Fibroblast of lung (primary cell): ENCODE results near the gene FAM174C. TPM values are rescaled to one million over a fixed set of nuclear protein-coding genes. Genes with fewer than 3 reads are reported as not detected.

Experiments
- DNase-seq, 2 donors: peaks; one replicate each; pipeline versions ENCODE4 v3.0.0 to v3.0.0-alpha.2; 2010; ENCODE audit warnings: low read depth in 2 of 2
- H2AFZ ChIP-seq: 2 replicates; pipeline ENCODE4 v1.5.1; 2012; ENCODE audit warnings: low read length, control low read depth, inconsistent platforms
- H3K27ac ChIP-seq: 2 replicates; pipeline ENCODE4 v1.5.1; 2011; ENCODE audit warnings: low read length, control low read depth; ENCODE audit not compliant: insufficient read depth
- H3K27me3 ChIP-seq: 2 replicates; pipeline ENCODE4 v1.5.1; 2011; ENCODE audit warnings: mild to moderate bottlenecking, low read length; ENCODE audit not compliant: control insufficient read depth, insufficient read depth
- H3K36me3 ChIP-seq: 2 replicates; pipeline ENCODE4 v1.5.1; 2011; ENCODE audit warnings: low read length; ENCODE audit not compliant: control insufficient read depth, insufficient read depth
- H3K4me1 ChIP-seq: 2 replicates; pipeline ENCODE4 v1.5.1; 2011; ENCODE audit warnings: low read length; ENCODE audit not compliant: control insufficient read depth, insufficient read depth; ENCODE audit errors: extremely low read depth
- H3K4me2 ChIP-seq: 2 replicates; pipeline ENCODE4 v1.5.1; 2011; ENCODE audit warnings: low read length, control low read depth; ENCODE audit not compliant: insufficient read depth; ENCODE audit errors: extremely low read depth
- H3K4me3 ChIP-seq, 4 experiments: fragments of 200-600 bp in 1 of 4; sonication (generic) in 1 of 4; replicated peaks in 1 of 4; 2 replicates each; pipeline ENCODE4 v1.5.1; 2011 to 2016; ENCODE audit warnings: low read length in 4 of 4, low read depth in 3 of 4, mild to moderate bottlenecking in 3 of 4, control low read depth in 2 of 4, inconsistent platforms in 1 of 4, mixed read lengths in 1 of 4; ENCODE audit not compliant: insufficient read depth in 1 of 4; ENCODE audit errors: control extremely low read depth in 1 of 4
- H3K79me2 ChIP-seq: 2 replicates; pipeline ENCODE4 v1.5.1; 2012; ENCODE audit warnings: mild to moderate bottlenecking, low read length, inconsistent platforms; ENCODE audit not compliant: control insufficient read depth, insufficient read depth
- H3K9ac ChIP-seq: 2 replicates; pipeline ENCODE4 v1.5.1; 2011; ENCODE audit warnings: mild to moderate bottlenecking, low read length, control low read depth; ENCODE audit not compliant: insufficient read depth
- H3K9me3 ChIP-seq: 2 replicates; pipeline ENCODE4 v1.5.1; 2012; ENCODE audit warnings: low read depth, low read length; ENCODE audit not compliant: control insufficient read depth, insufficient read depth
- H4K20me1 ChIP-seq: 2 replicates; pipeline ENCODE4 v1.5.1; 2011; ENCODE audit warnings: low read length; ENCODE audit not compliant: control insufficient read depth, insufficient read depth; ENCODE audit errors: extremely low read depth
- CTCF ChIP-seq, 2 donors: IDR thresholded peaks in 1 of 2; conservative IDR thresholded peaks in 1 of 2; 1 replicate in 1 of 2; 2 replicates in 1 of 2; pipeline ENCODE4 v1.5.1; 2011 to 2012; ENCODE audit warnings: low read length in 2 of 2, control low read depth in 1 of 2, inconsistent platforms in 1 of 2, low read depth in 1 of 2, mild to moderate bottlenecking in 1 of 2
- EZH2 ChIP-seq: IDR thresholded peaks from 2 replicates; pipeline ENCODE4 v1.5.1; 2012; ENCODE audit warnings: low read length, control low read depth, mild to moderate bottlenecking; ENCODE audit errors: missing control alignments
- polyA plus RNA-seq, 2 donors: library from polyadenylated mRNA; depleted of rRNA in 1 of 2; stranded (reverse) in 1 of 2; unstranded in 1 of 2; fragments of >200 nt; gene quantifications; 2 replicates each; pipeline ENCODE4 v1.2.1, GENCODE V29; 2011 to 2012; ENCODE audit warnings: missing spikeins in 1 of 2
- total RNA-seq: library from RNA; depleted of rRNA; stranded (reverse); fragments of >200 nt; gene quantifications from 2 replicates; pipeline ENCODE4 v1.2.1, GENCODE V29; 2014

FAM174C gene
- total and polyA plus RNA-seq, 2 donors (not counting 1 experiment from before 2014, with no cell fraction given), result 16.1 to 22.5 TPM

GRCh38 chr19:1267477-1268225 lies 7.7 kb upstream of the FAM174C start:
- Histone ChIP-seq H3K4me3 (peak overlapping the region; percentile 51 to 61 (median 56)), H3K27me3 (no peaks in the 10 kb centered on the region), H3K4me2 (peak overlapping the region; percentile 96), H4K20me1 (no peaks in the 10 kb centered on the region), H3K9me3 (no peaks in the 10 kb centered on the region), H3K36me3 (peaks cover 14% of the 10 kb centered on the region), H2AFZ (no peak overlapping the region), H3K79me2 (peaks cover 35% of the 10 kb centered on the region), H3K27ac (peak overlapping the region; percentile 96), H3K4me1 (peaks cover 49% of the 10 kb centered on the region), H3K9ac (peak overlapping the region; percentile 77)
- peak in 1 of 2 donors; percentile 58 for DNase-seq
- TF ChIP-seq EZH2, result no peak
- TF ChIP-seq CTCF (conservative IDR thresholded peaks at IDR 0.05 in 1 of 2, IDR thresholded peaks at IDR 0.05 in 1 of 2; ENCODE audit: low read depth in 1 of 2, low read length in 2 of 2), result no peak

DNA sequence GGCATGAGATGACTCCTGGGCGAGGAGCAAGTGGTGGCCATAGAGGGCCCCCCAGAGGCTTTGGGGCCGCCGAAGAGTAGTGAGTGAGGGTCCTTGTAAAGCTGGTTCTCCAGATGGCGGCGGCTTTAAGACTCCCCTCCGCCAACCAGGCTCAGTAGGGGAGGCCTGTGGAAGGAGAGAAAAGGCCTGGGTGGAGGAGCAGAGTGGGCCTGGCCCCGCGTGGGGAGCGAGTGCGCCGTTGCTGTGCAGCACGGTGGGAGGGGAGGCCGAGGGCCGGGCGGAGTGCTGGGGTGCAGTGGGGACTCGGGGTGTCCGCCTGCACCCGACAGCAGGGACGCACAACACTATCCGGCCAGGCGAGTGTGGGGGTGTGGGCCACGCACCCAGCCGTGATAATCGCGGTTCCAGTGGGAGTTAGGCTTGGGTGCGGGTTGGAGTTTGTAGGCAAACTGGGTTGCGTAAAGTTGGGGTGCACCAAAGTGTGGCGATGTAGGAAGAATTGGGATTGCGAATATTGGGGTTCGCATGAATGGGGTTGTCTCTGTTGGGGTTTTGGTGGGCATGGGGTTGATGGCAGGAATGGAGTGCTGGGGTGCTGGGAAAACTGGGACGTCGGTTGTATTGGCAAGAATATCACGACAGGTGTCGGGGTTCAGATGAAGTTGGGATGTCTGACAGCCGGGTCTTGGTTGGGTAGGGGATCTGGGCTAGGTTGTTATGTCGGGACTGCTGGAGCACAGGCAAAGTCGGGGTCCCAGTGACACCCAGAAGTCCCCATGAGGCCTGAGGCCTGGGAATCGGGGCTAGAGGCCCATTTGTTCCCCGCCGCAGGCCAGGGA lies 6.9 kb upstream of the FAM174C start:
- DNase-seq, result no peak

More for the DNA sequence above, 6.9 kb upstream of the FAM174C start:
- H3K4me2 ChIP-seq, result no peak overlapping the region
- H3K27me3 ChIP-seq, result no peaks in the 10 kb centered on the region
- H3K4me3 ChIP-seq, result peak overlapping the region in 1 of 4 experiments; percentile 6
- peaks cover 42% of the 10 kb centered on the region for H3K4me1 ChIP-seq
- H3K9ac ChIP-seq, result no peak overlapping the region
- no peak overlapping the region for H2AFZ ChIP-seq
- peaks cover 43% of the 10 kb centered on the region for H3K79me2 ChIP-seq
- no peak for TF ChIP-seq CTCF (conservative IDR thresholded peaks at IDR 0.05 in 1 of 2, IDR thresholded peaks at IDR 0.05 in 1 of 2; ENCODE audit: low read depth in 1 of 2, low read length in 2 of 2)
- TF ChIP-seq EZH2, result no peak
- H3K9me3 ChIP-seq, result no peaks in the 10 kb centered on the region
- H4K20me1 ChIP-seq, result no peaks in the 10 kb centered on the region
- H3K27ac ChIP-seq, result peak overlapping the region; percentile 37
- peaks cover 20% of the 10 kb centered on the region for H3K36me3 ChIP-seq
